Caco-2 (cell line): ENCODE measurements around the gene ASTN2. TPM values are rescaled to one million over a fixed set of nuclear protein-coding genes. Genes with fewer than 3 reads are reported as not detected.

ENCODE experiments used
- BruUV-seq: library from RNA; stranded (reverse); fragments of 400-500 nt; replicated peaks from 2 replicates; lab custom pipeline; 2021; lab: Mats Ljungman, UMichigan
- CTCF ChIA-PET: fragments of 300-600 bp; sonication (Branson Sonifier 250); formaldehyde crosslinking; loops from one replicate; lab custom pipeline; 2022; ENCODE audit warnings: antibody characterized with exemption; lab: Charles Lee
- POLR2A ChIA-PET: fragments of 300-600 bp; sonication (Branson Sonifier 250); formaldehyde crosslinking; loops from one replicate; lab custom pipeline; 2022; ENCODE audit warnings: antibody characterized with exemption; lab: Charles Lee
- DNase-seq, 2 experiments: peaks; one replicate each; pipeline versions ENCODE4 v3.0.0 to v3.0.0-alpha.2; 2020 to 2022
- H3K27me3 ChIP-seq: replicated peaks from 2 replicates; pipeline ENCODE4 v1.6.0; 2011; ENCODE audit warnings: low read length; ENCODE audit not compliant: control insufficient read depth, insufficient read depth
- H3K36me3 ChIP-seq: 2 replicates; pipeline ENCODE4 v1.5.1; 2011; ENCODE audit warnings: low read length; ENCODE audit not compliant: control insufficient read depth, insufficient read depth
- H3K4me1 ChIP-seq: fragments of 250-450 bp; sonication (Bioruptor Pico); 2 replicates; pipeline ENCODE4 v1.5.1; 2020; ENCODE audit warnings: mild to moderate bottlenecking
- H3K4me3 ChIP-seq: 2 replicates; pipeline ENCODE4 v1.5.1; 2011; ENCODE audit warnings: low read depth, mild to moderate bottlenecking, control low read depth, low read length
- H3K9me3 ChIP-seq: fragments of 250-450 bp; sonication (Bioruptor Pico); 2 replicates; pipeline ENCODE4 v1.5.1; 2020; ENCODE audit warnings: mild to moderate bottlenecking, moderate library complexity
- H3K27ac Mint-ChIP-seq: one replicate; pipeline ENCODE4 v1.8.0; 2022; ENCODE audit warnings: mixed read lengths; ENCODE audit not compliant: unreplicated experiment
- H3K27me3 Mint-ChIP-seq: one replicate; pipeline ENCODE4 v1.8.0; 2022; ENCODE audit warnings: mixed read lengths; ENCODE audit not compliant: insufficient read depth, unreplicated experiment
- H3K36me3 Mint-ChIP-seq: one replicate; pipeline ENCODE4 v1.8.0; 2022; ENCODE audit warnings: mild to moderate bottlenecking, mixed read lengths; ENCODE audit not compliant: insufficient read depth, unreplicated experiment
- H3K4me1 Mint-ChIP-seq: one replicate; pipeline ENCODE4 v1.8.0; 2022; ENCODE audit warnings: low read depth, mixed read lengths; ENCODE audit not compliant: unreplicated experiment
- H3K4me3 Mint-ChIP-seq: one replicate; pipeline ENCODE4 v1.8.0; 2022; ENCODE audit warnings: mild to moderate bottlenecking, moderate library complexity, mixed read lengths; ENCODE audit not compliant: unreplicated experiment
- H3K9me3 Mint-ChIP-seq: one replicate; pipeline ENCODE4 v1.8.0; 2022; ENCODE audit warnings: mixed read lengths; ENCODE audit not compliant: unreplicated experiment
- CTCF ChIP-seq, 2 experiments: fragments of 200-600 bp in 1 of 2; IDR thresholded peaks; 1 replicate in 1 of 2; 2 replicates in 1 of 2; pipeline versions ENCODE4 v1.5.1 to v1.8.0; 2011 to 2022; ENCODE audit warnings: antibody characterized with exemption in 1 of 2, control low read depth in 1 of 2, inconsistent platforms in 1 of 2, low read depth in 1 of 2, low read length in 1 of 2, mild to moderate bottlenecking in 1 of 2, moderate library complexity in 1 of 2; ENCODE audit not compliant: insufficient read depth in 1 of 2, severe bottlenecking in 1 of 2, unreplicated experiment in 1 of 2
- intact Hi-C: fragments of 100-400 bp; cut with micrococcal nuclease; formaldehyde crosslinking; loops from one replicate; pipeline ENCODE4 v1.10.0; 2022; ENCODE audit not compliant: unreplicated experiment
- total RNA-seq: library from RNA; stranded (reverse); gene quantifications from 2 replicates; pipeline ENCODE4 v1.2.3, GENCODE V29; 2022

The ASTN2 gene
- total RNA-seq, 1 experiment from 2014 or later: 12.7 TPM

- Mint-ChIP-seq H3K27me3 (no peaks in the 10 kb centered on the region), H3K4me3 (no peak overlapping the region), H3K9me3 (no peaks in the 10 kb centered on the region), H3K4me1 (no peaks in the 10 kb centered on the region), H3K27ac (no peak overlapping the region), H3K36me3 (no peaks in the 10 kb centered on the region)
- intact Hi-C loops: no loop called here
- no peak for DNase-seq
- ChIA-PET POLR2A (no interaction called here), CTCF (no interaction called here)
- Histone ChIP-seq H3K4me1 (no peaks in the 10 kb centered on the region), H3K4me3 (no peak overlapping the region), H3K9me3 (no peaks in the 10 kb centered on the region), H3K27me3 (no peaks in the 10 kb centered on the region), H3K36me3 (no peaks in the 10 kb centered on the region)
- no peak for TF ChIP-seq CTCF (IDR thresholded peaks at IDR 0.05; ENCODE audit: insufficient read depth in 1 of 2, low read depth in 1 of 2, low read length in 1 of 2, severe bottlenecking in 1 of 2, unreplicated experiment in 1 of 2)
- no TSS peak for BruUV-seq
These were observed 385.5 kb downstream of the ASTN2 start for GRCh38 chr9:117029341-117029740.

GRCh38 chr9:117028103-117028858, 386.6 kb downstream of the ASTN2 start:
- Mint-ChIP-seq H3K4me1 (no peaks in the 10 kb centered on the region), H3K36me3 (no peaks in the 10 kb centered on the region), H3K27ac (no peak overlapping the region), H3K4me3 (no peak overlapping the region), H3K9me3 (no peaks in the 10 kb centered on the region), H3K27me3 (peaks cover 2% of the 10 kb centered on the region)
- intact Hi-C loops: no loop called here
- no peak for DNase-seq
- ChIA-PET POLR2A (no interaction called here), CTCF (no interaction called here)
- H3K9me3 ChIP-seq: no peaks in the 10 kb centered on the region
- BruUV-seq: no TSS peak
- H3K36me3 ChIP-seq: no peaks in the 10 kb centered on the region
- H3K4me1 ChIP-seq: no peaks in the 10 kb centered on the region
- no peak overlapping the region for H3K4me3 ChIP-seq
- no peaks in the 10 kb centered on the region for H3K27me3 ChIP-seq
- TF ChIP-seq CTCF (IDR thresholded peaks at IDR 0.05; ENCODE audit: insufficient read depth in 1 of 2, low read depth in 1 of 2, low read length in 1 of 2, severe bottlenecking in 1 of 2, unreplicated experiment in 1 of 2): no peak

GRCh38 chr9:117021906-117022305, 393.0 kb downstream of the ASTN2 start:
- POLR2A ChIA-PET: no interaction called here
- CTCF ChIA-PET: no interaction called here
- Mint-ChIP-seq H3K9me3 (no peaks in the 10 kb centered on the region), H3K36me3 (no peaks in the 10 kb centered on the region), H3K4me1 (no peaks in the 10 kb centered on the region), H3K4me3 (no peak overlapping the region), H3K27me3 (peaks cover 3% of the 10 kb centered on the region), H3K27ac (no peak overlapping the region)
- no peak for DNase-seq
- no peak for TF ChIP-seq CTCF (IDR thresholded peaks at IDR 0.05; ENCODE audit: insufficient read depth in 1 of 2, low read depth in 1 of 2, low read length in 1 of 2, severe bottlenecking in 1 of 2, unreplicated experiment in 1 of 2)
- no TSS peak for BruUV-seq
- Histone ChIP-seq H3K4me1 (no peaks in the 10 kb centered on the region), H3K9me3 (no peaks in the 10 kb centered on the region), H3K27me3 (no peaks in the 10 kb centered on the region), H3K4me3 (no peak overlapping the region), H3K36me3 (no peaks in the 10 kb centered on the region)
- intact Hi-C loops: no loop called here
